A673 (cell line): ENCODE data around the gene RGS6.

Experiments
- CTCF ChIP-seq: fragments of 300-800, 200-600 bp; sonication (generic); conservative IDR thresholded peaks from 2 replicates; pipeline ENCODE4 v1.5.1; 2017; ENCODE audit warnings: low read depth, mild to moderate bottlenecking, antibody characterized with exemption, low read length, moderate library complexity, mixed read lengths
- EZH2 ChIP-seq: fragments of 200-600 bp; sonication (generic); IDR thresholded peaks from 2 replicates; pipeline ENCODE4 v1.6.1; 2017; ENCODE audit warnings: borderline replicate concordance, low read depth, mild to moderate bottlenecking, mixed read lengths, antibody characterized with exemption, low read length; ENCODE audit not compliant: poor library complexity, severe bottlenecking

- TF ChIP-seq CTCF (no peak), EZH2 (no peak)
Measured at GRCh38 chr14:72128629-72129028, 196.4 kb downstream of the RGS6 start.
